ENCODE measurements around the gene CDY2A.
"Not testable (repeated sequence)": the region's sequence is repeated elsewhere in the genome, so short reads cannot be mapped to it uniquely, and the experiment has no call there.

GRCh38 chrY:18028845-18029244 is 3.3 kb downstream of the CDY2A start:
- TF ChIP-seq, protein P1, sequence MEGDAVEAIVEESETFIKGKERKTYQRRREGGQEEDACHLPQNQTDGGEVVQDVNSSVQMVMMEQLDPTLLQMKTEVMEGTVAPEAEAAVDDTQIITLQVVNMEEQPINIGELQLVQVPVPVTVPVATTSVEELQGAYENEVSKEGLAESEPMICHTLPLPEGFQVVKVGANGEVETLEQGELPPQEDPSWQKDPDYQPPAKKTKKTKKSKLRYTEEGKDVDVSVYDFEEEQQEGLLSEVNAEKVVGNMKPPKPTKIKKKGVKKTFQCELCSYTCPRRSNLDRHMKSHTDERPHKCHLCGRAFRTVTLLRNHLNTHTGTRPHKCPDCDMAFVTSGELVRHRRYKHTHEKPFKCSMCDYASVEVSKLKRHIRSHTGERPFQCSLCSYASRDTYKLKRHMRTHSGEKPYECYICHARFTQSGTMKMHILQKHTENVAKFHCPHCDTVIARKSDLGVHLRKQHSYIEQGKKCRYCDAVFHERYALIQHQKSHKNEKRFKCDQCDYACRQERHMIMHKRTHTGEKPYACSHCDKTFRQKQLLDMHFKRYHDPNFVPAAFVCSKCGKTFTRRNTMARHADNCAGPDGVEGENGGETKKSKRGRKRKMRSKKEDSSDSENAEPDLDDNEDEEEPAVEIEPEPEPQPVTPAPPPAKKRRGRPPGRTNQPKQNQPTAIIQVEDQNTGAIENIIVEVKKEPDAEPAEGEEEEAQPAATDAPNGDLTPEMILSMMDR (conservative IDR thresholded peaks at IDR 0.05; ENCODE audit: low read depth in 2 of 2), result not testable (repeated sequence)
- TF ChIP-seq CREB1 (CRISPR knock-in tag; IDR thresholded peaks at IDR 0.05; ENCODE audit: low read depth); ZNF114 (CRISPR knock-in tag; IDR thresholded peaks at IDR 0.05); JUNB (IDR thresholded peaks at IDR 0.05; ENCODE audit: unreplicated experiment): not testable (repeated sequence)

Measured in GM23338 (cell line).